HEK293T (cell line): ENCODE data around the gene RGL1.

ENCODE experiments used
- CTCF ChIA-PET: fragments of 350-600 bp; formaldehyde crosslinking; extraction: SDS; loops from one replicate; lab custom pipeline; 2021; ENCODE audit warnings: antibody characterized with exemption, inconsistent platforms; lab: Yijun Ruan, JAX
- POLR2A ChIA-PET: fragments of 350-600 bp; formaldehyde crosslinking; extraction: SDS; loops from one replicate; lab custom pipeline; 2020; ENCODE audit warnings: antibody characterized with exemption, inconsistent platforms; lab: Yijun Ruan, JAX
- DNase-seq: peaks from one replicate; pipeline ENCODE4 v3.0.0; 2012; ENCODE audit warnings: mixed read lengths; ENCODE audit errors: extremely low spot score
- ARNT ChIP-seq: fragments of 450-650 bp; IDR thresholded peaks from 2 replicates; pipeline ENCODE4 v1.6.1; 2017; ENCODE audit warnings: mild to moderate bottlenecking
- BHLHE40 ChIP-seq: fragments of 450-650 bp; IDR thresholded peaks from 2 replicates; pipeline ENCODE4 v1.6.1; 2016; ENCODE audit warnings: mild to moderate bottlenecking, moderate library complexity, borderline replicate concordance
- CTBP1 ChIP-seq: fragments of 450-650 bp; IDR thresholded peaks from 2 replicates; pipeline ENCODE4 v1.6.1; 2016; ENCODE audit warnings: borderline replicate concordance
- ELF4 ChIP-seq: fragments of 450-650 bp; IDR thresholded peaks from 2 replicates; pipeline ENCODE4 v1.6.1; 2017; ENCODE audit warnings: antibody characterized with exemption
- FOXA1 ChIP-seq: fragments of 450-650 bp; IDR thresholded peaks from 2 replicates; pipeline ENCODE4 v1.6.1; 2016; ENCODE audit warnings: mild to moderate bottlenecking
- FOXK2 ChIP-seq: fragments of 450-650 bp; IDR thresholded peaks from 2 replicates; pipeline ENCODE4 v1.6.1; 2016; ENCODE audit warnings: mild to moderate bottlenecking
- FOXM1 ChIP-seq: fragments of 450-650 bp; IDR thresholded peaks from 2 replicates; pipeline ENCODE4 v1.6.1; 2017; ENCODE audit warnings: mild to moderate bottlenecking, borderline replicate concordance
- HDGF ChIP-seq: fragments of 450-650 bp; IDR thresholded peaks from 2 replicates; pipeline ENCODE4 v1.6.1; 2017; ENCODE audit warnings: antibody characterized with exemption, borderline replicate concordance
- L3MBTL2 ChIP-seq: fragments of 450-650 bp; conservative IDR thresholded peaks from 2 replicates; pipeline ENCODE4 v1.6.1; 2016; ENCODE audit warnings: mild to moderate bottlenecking
- LEF1 ChIP-seq: fragments of 450-650 bp; IDR thresholded peaks from 2 replicates; pipeline ENCODE4 v1.6.1; 2017; ENCODE audit warnings: mild to moderate bottlenecking, borderline replicate concordance
- NFRKB ChIP-seq: fragments of 450-650 bp; IDR thresholded peaks from 2 replicates; pipeline ENCODE4 v1.6.1; 2016; ENCODE audit warnings: mild to moderate bottlenecking, moderate library complexity
- PKNOX1 ChIP-seq: fragments of 450-650 bp; IDR thresholded peaks from 2 replicates; pipeline ENCODE4 v1.6.1; 2016
- SP1 ChIP-seq: fragments of 450-650 bp; IDR thresholded peaks from 2 replicates; pipeline ENCODE4 v1.6.1; 2017
- SUZ12 ChIP-seq: fragments of 450-650 bp; IDR thresholded peaks from 2 replicates; pipeline ENCODE4 v1.6.1; 2016; ENCODE audit warnings: mild to moderate bottlenecking
- TARDBP ChIP-seq: fragments of 450-650 bp; IDR thresholded peaks from 2 replicates; pipeline ENCODE4 v1.6.1; 2016
- ZNF384 ChIP-seq: fragments of 450-650 bp; IDR thresholded peaks from 2 replicates; pipeline ENCODE4 v1.6.1; 2016

RGL1 gene

DNA sequence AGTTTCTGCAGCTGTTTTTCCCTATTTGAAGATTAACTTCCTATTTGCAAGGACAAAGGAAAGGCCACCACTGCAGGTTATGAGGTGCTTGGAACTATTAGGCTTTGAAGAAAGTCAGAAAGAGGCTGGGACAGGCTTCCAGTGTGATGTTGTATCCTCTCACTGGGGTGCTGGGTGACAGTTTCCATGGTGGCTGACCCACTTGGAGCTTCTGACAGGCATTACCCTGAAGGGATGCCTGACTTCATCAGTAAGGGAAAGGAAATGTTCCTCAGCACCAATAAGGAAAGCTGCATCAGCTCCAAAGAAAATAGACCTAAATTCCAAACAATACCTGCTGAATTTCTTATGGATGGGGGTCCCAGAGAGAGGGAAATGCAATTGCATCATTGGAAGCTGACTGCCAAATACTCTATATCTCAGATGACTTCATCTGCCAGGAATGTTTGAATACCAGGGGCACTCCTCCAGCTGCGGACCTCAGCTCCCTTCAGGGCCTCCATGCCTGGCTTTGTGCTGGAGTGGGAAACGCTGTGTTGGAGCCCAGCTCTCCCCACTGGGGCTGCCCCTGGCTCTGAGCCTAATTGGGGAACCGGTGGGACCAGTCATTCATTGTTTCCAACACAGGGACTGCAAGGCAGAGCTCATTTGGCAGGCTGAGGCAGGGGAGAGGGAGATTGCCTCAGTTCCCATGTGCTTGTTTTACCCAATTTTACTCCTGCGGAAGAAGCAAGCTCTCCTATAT is 76.6 kb downstream of the RGL1 start:
- ChIA-PET CTCF (interaction anchor here (1.8 kb wide), 1 partner anchor 34 kb away, joined by 6 read pairs; no protein-coding TSS in a partner anchor), POLR2A (interaction anchor here (1.0 to 1.1 kb wide), 2 partner anchors 12 to 26 kb away, joined by 3 to 4 read pairs; no protein-coding TSS in a partner anchor)
- peak; percentile 59 for DNase-seq

GRCh38 chr1:183882335-183883167 is 77.6 kb downstream of the RGL1 start:
- TF ChIP-seq NFRKB (no peak), BHLHE40 (no peak)
- no peak for DNase-seq
- CTCF ChIA-PET, result interaction anchor here (1.8 kb wide), 1 partner anchor 33 kb away, joined by 6 read pairs; no protein-coding TSS in a partner anchor
- POLR2A ChIA-PET, result interaction anchor here (1.0 to 1.1 kb wide), 2 partner anchors 11 to 25 kb away, joined by 3 to 4 read pairs; no protein-coding TSS in a partner anchor

More for the DNA sequence above, 76.6 kb downstream of the RGL1 start:
- TF ChIP-seq NFRKB (no peak), LEF1 (no peak), FOXK2 (no peak), SP1 (no peak), ELF4 (no peak), BHLHE40 (no peak), PKNOX1 (no peak)

DNA sequence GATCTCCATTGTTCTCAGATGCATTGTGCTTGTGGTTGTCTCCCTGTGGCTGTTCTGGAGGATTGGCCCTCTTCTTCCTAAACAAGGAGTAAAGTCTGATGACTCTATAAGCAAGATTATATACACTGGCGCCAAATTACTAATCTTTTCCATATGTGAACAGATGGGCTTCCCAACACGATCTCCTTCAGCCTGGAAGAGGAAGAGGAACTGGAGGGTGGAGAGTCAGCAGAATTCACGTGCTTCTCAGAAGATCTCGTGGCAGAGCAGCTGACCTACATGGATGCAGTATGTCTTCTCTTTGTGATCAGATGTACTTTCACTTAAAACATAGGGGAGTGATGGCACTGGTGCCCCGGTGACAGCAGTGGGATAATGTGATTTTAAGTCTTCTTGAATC is 78.7 kb downstream of the RGL1 start:
- ChIA-PET CTCF (interaction anchor here (1.0 kb wide), 1 partner anchor 10 kb away, joined by 4 read pairs; no protein-coding TSS in a partner anchor), POLR2A (no interaction called here)
- no peak for TF ChIP-seq HDGF
- no peak for TF ChIP-seq FOXM1
- TF ChIP-seq L3MBTL2, result no peak
- no peak for TF ChIP-seq ZNF384
- TF ChIP-seq ARNT, result no peak
- TF ChIP-seq CTBP1, result no peak
- TF ChIP-seq SP1, result no peak
- TF ChIP-seq NFRKB, result no peak
- TF ChIP-seq FOXK2, result no peak
- TF ChIP-seq FOXA1, result no peak
- TF ChIP-seq ELF4, result no peak
- no peak for TF ChIP-seq SUZ12
- no peak for TF ChIP-seq TARDBP
- TF ChIP-seq LEF1, result no peak
- no peak for DNase-seq

DNA sequence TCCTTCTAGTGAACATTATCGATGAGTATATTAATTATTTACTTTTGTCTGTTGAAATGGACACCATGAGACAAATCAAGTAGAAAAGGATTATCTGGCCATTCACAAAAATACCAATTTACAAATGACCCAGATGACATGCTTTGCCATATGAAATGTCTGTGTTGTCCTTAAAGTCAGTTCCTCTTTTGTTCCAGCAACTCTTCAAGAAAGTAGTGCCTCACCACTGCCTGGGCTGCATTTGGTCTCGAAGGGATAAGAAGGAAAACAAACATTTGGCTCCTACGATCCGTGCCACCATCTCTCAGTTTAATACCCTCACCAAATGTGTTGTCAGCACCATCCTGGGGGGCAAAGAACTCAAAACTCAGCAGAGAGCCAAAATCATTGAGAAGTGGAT is 79.6 kb downstream of the RGL1 start:
- no peak for DNase-seq
- TF ChIP-seq FOXM1 (no peak), CTBP1 (no peak)
- POLR2A ChIA-PET, result no interaction called here
- CTCF ChIA-PET, result interaction anchor here (1.0 to 1.4 kb wide), 2 partner anchors 9 to 31 kb away, joined by 3 to 4 read pairs; no protein-coding TSS in a partner anchor

DNA sequence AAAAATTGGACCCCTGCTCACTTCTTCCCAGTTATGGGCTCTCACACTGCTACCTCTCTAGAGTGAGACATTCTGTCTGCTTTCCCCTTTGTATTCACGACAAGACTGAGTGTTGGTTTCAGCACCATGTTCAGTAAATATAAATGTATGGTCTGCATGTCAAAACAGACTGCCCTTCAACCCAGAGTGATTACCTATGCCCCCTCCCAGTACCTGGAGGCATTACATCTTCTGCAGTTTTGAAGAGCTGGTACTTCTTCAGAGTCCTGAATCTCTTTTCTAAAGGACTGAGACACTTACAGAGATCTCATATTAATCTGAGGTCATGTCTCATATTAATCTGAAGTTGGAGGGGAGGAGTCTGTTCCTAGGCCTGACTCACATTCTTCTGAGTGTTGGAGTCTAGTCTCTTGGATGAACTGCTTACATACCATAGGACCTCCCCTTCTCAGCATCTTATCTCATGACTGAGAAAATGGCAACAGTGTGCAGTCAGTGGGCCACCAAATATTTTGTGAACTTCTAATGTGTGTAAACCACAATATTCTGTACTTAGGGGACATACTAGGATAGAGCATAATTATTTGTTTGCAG is 80.3 kb downstream of the RGL1 start:
- TF ChIP-seq SP1 (no peak), FOXK2 (no peak), CTBP1 (no peak)
- DNase-seq, result no peak
- POLR2A ChIA-PET, result no interaction called here
- CTCF ChIA-PET, result interaction anchor here (1.4 kb wide), 1 partner anchor 31 kb away, joined by 3 read pairs; no protein-coding TSS in a partner anchor

- ChIA-PET POLR2A (no interaction called here), CTCF (interaction anchor here (1.4 kb wide), 1 partner anchor 30 kb away, joined by 3 read pairs; no protein-coding TSS in a partner anchor)
- no peak for DNase-seq
- no peak for TF ChIP-seq FOXA1
- TF ChIP-seq TARDBP, result no peak
- no peak for TF ChIP-seq SP1
- TF ChIP-seq HDGF, result no peak
- no peak for TF ChIP-seq PKNOX1
These were observed 81.3 kb downstream of the RGL1 start for GRCh38 chr1:183886083-183886828.

GRCh38 chr1:183886853-183887252 is 81.9 kb downstream of the RGL1 start:
- ChIA-PET CTCF (no interaction called here), POLR2A (no interaction called here)
- no peak for TF ChIP-seq FOXK2
- no peak for TF ChIP-seq PKNOX1
- TF ChIP-seq ELF4, result no peak
- no peak for DNase-seq
